Right lobe of liver (tissue), 4 donors: ENCODE results near the gene TSHR.

Source experiments
- CTCF ChIP-seq, 4 donors: fragments of 200-600 bp in 3 of 4; fragments of 450-650 bp in 1 of 4; IDR thresholded peaks; one replicate each; pipeline versions ENCODE4 v1.5.1 to v1.8.0; 2016 to 2022; ENCODE audit warnings: antibody characterized with exemption in 4 of 4, mild to moderate bottlenecking in 2 of 4
- POLR2A ChIP-seq: fragments of 450-650 bp; IDR thresholded peaks from one replicate; pipeline ENCODE4 v1.6.1; 2017; ENCODE audit warnings: antibody characterized with exemption, mild to moderate bottlenecking
- donor health status: DM: no; HTN: no; CAD: no.
- donor health status: DM: no; HTN: no; CAD: no.
- donor health status: DM: no; HTN: yes; CAD: no.

- TF ChIP-seq CTCF (IDR thresholded peaks at IDR 0.05) (no peak), POLR2A (no peak)
Measured at GRCh38 chr14:80988735-80989429, 33.5 kb downstream of the TSHR start.
